Vagina (tissue), 2 donors: Measurements from ENCODE around the gene ZMYM2.

Source experiments
- POLR2A ChIP-seq, 2 donors: fragments of 450-650 bp; IDR thresholded peaks; one replicate each; pipeline ENCODE4 v1.6.1; 2017; ENCODE audit warnings: antibody characterized with exemption in 2 of 2, mild to moderate bottlenecking in 2 of 2, moderate library complexity in 2 of 2
- TF ChIP-seq, protein P1 (sequence below), 3 experiments: fragments of 450-650 bp in 2 of 3; fragments of 200-600 bp in 1 of 3; sonication (generic) in 1 of 3; IDR thresholded peaks; one replicate each; pipeline ENCODE4 v1.5.1; 2017 to 2019; ENCODE audit warnings: antibody characterized with exemption in 3 of 3, mild to moderate bottlenecking in 2 of 3, moderate library complexity in 2 of 3

GRCh38 chr13:19940106-19940505 lies 18.4 kb upstream of the ZMYM2 start:
- TF ChIP-seq, protein P1, sequence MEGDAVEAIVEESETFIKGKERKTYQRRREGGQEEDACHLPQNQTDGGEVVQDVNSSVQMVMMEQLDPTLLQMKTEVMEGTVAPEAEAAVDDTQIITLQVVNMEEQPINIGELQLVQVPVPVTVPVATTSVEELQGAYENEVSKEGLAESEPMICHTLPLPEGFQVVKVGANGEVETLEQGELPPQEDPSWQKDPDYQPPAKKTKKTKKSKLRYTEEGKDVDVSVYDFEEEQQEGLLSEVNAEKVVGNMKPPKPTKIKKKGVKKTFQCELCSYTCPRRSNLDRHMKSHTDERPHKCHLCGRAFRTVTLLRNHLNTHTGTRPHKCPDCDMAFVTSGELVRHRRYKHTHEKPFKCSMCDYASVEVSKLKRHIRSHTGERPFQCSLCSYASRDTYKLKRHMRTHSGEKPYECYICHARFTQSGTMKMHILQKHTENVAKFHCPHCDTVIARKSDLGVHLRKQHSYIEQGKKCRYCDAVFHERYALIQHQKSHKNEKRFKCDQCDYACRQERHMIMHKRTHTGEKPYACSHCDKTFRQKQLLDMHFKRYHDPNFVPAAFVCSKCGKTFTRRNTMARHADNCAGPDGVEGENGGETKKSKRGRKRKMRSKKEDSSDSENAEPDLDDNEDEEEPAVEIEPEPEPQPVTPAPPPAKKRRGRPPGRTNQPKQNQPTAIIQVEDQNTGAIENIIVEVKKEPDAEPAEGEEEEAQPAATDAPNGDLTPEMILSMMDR (IDR thresholded peaks at IDR 0.05): no peak
- no peak for TF ChIP-seq POLR2A (IDR thresholded peaks at IDR 0.05)
